Naive B cell (primary cell): ENCODE results near the gene PARM1. TPM values are rescaled to one million over a fixed set of nuclear protein-coding genes. Genes with fewer than 3 reads are reported as not detected.

Experiments used
- polyA plus RNA-seq, 6 donors: library from polyadenylated mRNA; unstranded; fragments of 300-500 nt; fragmentation: Illumina TruSeq; gene quantifications; one replicate each; pipeline ENCODE4 v1.2.3, GENCODE V29; 2021; ENCODE audit warnings: low read depth in 6 of 6

Gene PARM1
- polyA plus RNA-seq, 6 donors from 2014 or later: 6.6 to 24.8 (median 13.1) TPM

Other genes starting within 250 kb of the PARM1 start
- gene BTC, start 138.6 kb upstream of the PARM1 start, polyA plus RNA-seq: not detected